Measurements from ENCODE around the gene TPRN.
A peak's percentile ranks its signal among the peaks of the same experiment; 100 is the strongest.

TPRN gene

GRCh38 chr9:137205126-137206069, 4.9 kb upstream of the TPRN start, which contains the start of the genes NDOR1 and TMEM203:
Gene NDOR1 (plus strand): TSS chr9:137205700. CDS start chr9:137205778, 78 bp downstream.
Gene TMEM203 (minus strand): TSS chr9:137205648. CDS start chr9:137205414, 234 bp downstream.
- DNase-seq, result peak; percentile 92

GRCh38 chr9:137204731-137205125, 4.2 kb upstream of the TPRN start:
- no peak for DNase-seq

- DNase-seq, result no peak
Measured at GRCh38 chr9:137202966-137203365, 2.4 kb upstream of the TPRN start.

- DNase-seq, result no peak
Measured at GRCh38 chr9:137201205-137201868, 796 bp upstream of the TPRN start.

GRCh38 chr9:137199411-137200121, 975 bp downstream of the TPRN start:
- DNase-seq, result no peak

GRCh38 chr9:137198902-137199283, 1.6 kb downstream of the TPRN start:
- no peak for DNase-seq

GRCh38 chr9:137198051-137198901, 2.3 kb downstream of the TPRN start:
- no peak for DNase-seq

GRCh38 chr9:137195525-137196220, 4.9 kb downstream of the TPRN start:
- no peak for DNase-seq

- DNase-seq, result no peak
Measured at GRCh38 chr9:137194909-137195308, 5.6 kb downstream of the TPRN start.

GRCh38 chr9:137194388-137194787, 6.2 kb downstream of the TPRN start:
- DNase-seq, result no peak

- no peak for DNase-seq
Measured at GRCh38 chr9:137193771-137194170, 6.8 kb downstream of the TPRN start.

- no peak for DNase-seq
Measured at GRCh38 chr9:137192859-137193258, 7.7 kb downstream of the TPRN start.

- no peak for DNase-seq
Measured at GRCh38 chr9:137192448-137192780, 8.1 kb downstream of the TPRN start.

- DNase-seq, result no peak
Measured at GRCh38 chr9:137191691-137192447, 8.7 kb downstream of the TPRN start.

GRCh38 chr9:137191245-137191644, 9.3 kb downstream of the TPRN start:
- no peak for DNase-seq

- DNase-seq, result no peak
Measured at GRCh38 chr9:137190315-137190856, 10.2 kb downstream of the TPRN start.

- DNase-seq, result no peak
Measured at GRCh38 chr9:137189297-137190295, 10.9 kb downstream of the TPRN start.

- DNase-seq, result peak; percentile 92
Measured at GRCh38 chr9:137188490-137189296, 11.8 kb downstream of the TPRN start, which contains the start of the genes ANAPC2 and SSNA1. Gene ANAPC2 (minus strand): TSS chr9:137188560. CDS start chr9:137188532, 28 bp downstream. Gene SSNA1 (plus strand): TSS chr9:137188676. CDS start chr9:137188727, 51 bp downstream.
